ENCODE results near the gene MRPS15.
"Not testable (repeated sequence)": the region's sequence is repeated elsewhere in the genome, so short reads cannot be mapped to it uniquely, and the experiment has no call there.

MRPS15 gene

GRCh38 chr1:36482724-36483388 lies 18.7 kb upstream of the MRPS15 start, which contains the start of gene CSF3R:
TSS of gene CSF3R (minus strand) at chr1:36482913. CDS start at chr1:36479496, 3,417 bp downstream.
- peak; percentile 77 for DNase-seq

- DNase-seq: no peak
These were observed 17.9 kb upstream of the MRPS15 start for GRCh38 chr1:36481771-36482723.

DNA sequence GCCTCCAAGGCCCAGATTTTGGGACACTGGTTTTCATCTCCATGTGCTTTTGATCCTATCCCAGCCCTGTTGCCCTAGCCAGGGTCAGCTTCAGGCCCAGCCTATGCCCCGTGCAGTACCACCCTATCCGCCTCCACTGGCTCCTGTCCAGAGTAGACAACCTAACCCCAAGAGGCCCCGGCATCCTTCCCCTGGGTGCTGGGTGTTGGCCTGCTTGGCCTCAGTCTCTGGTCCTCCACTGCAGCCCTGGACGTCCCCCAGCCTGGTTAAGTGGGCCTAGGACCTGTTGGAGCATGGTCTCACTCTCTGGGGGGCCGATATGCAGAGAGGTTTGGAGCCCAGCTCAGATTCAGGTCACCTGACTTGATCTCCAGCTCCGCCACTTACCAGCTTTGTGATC lies 16.9 kb upstream of the MRPS15 start:
- DNase-seq: no peak

DNA sequence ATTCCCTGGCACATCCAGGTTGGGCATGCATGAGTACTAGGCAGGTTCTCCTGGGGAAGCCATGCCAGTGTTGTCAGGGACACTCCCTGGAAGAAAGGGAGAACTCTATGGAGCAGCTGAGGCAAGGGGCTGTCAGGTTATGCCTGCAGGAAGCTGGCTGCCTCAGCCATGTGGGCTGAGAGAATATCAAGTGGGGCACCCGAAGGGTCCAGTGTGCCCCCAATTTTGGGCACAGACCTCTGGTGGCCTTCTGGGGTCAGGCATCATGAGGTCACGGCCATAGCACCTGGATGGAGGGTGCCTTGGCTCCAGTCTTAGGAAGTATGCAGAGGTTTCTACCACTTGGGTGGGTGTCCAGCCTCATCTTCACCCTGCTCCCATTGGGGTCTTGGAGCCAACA lies 16.0 kb upstream of the MRPS15 start:
- DNase-seq: no peak

- no peak for DNase-seq
These were observed 15.4 kb upstream of the MRPS15 start for GRCh38 chr1:36479505-36480051.

GRCh38 chr1:36477615-36478014 lies 13.4 kb upstream of the MRPS15 start:
- DNase-seq: not testable (repeated sequence)

DNA sequence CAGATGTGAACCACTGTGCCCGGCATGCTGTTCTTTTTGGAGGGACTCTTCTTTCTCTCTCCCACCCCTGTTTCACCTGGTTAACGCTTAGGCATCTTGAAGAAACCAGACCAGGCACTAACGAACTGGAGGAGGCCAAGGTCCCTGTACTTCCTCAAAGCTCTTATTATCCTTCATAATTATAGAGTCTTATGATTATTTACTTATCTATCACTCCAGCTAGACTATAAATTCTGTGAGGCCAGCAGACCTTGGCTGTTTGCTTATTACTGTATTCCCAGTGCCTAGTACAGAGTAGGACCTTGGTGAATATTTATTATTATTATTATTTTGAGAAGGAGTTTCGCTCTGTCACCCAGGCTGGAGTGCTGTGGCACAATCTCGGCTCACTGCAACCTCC lies 12.8 kb upstream of the MRPS15 start:
- no peak for DNase-seq

DNA sequence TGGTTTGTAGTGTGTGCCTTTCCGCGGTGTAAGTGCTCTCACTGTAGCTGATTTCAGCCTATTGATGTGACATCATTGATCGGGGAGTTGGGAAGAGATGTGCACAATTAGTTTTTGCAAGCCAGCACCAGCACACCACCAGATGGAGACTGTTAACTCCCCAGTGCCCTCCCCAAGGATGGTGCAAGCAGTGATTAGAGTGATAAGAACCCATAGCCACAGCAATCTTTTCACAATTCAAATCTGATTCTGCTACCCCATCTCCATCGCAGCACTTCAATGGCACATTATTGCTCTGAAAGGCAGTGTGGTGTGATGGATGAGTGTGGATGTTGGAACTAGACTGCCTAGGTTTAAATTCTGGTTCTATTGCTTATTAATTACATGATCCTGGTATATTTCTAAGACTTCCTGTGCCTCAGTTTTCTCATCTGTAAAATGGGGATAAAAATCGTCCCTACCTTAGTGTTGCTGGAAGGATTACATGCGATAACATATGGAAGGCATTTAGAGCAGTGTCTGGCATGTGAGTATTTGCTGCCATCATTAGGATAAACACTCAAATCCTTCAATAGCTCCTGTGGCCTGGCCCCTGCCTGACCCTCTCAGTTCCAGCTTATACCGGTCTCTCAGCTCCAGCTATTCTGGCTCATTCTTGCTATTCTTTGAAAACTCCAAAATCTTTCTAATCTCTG lies 11.9 kb upstream of the MRPS15 start:
- no peak for DNase-seq

GRCh38 chr1:36475341-36475740 lies 11.2 kb upstream of the MRPS15 start:
- DNase-seq: no peak

DNA sequence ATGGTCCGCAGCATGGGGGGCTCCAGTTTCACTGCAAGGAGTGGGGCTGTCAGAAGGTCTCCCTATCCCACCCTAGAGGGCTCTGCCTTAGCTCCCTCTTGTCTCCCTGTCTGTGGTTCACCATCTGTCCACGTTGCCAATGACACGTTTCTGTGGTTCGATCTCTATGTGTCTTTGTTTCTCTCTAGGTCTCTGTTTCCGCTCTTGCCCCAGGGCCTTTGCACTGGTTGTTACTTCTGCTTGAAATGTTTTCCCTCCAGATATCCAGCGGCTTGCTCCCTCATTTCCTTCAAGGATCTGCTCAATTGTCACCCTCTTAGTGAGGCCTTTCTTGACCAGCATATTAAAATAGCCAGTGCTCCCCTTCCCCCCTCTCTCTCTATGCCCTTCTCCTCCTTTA lies 8.5 kb upstream of the MRPS15 start:
- no peak for DNase-seq

DNA sequence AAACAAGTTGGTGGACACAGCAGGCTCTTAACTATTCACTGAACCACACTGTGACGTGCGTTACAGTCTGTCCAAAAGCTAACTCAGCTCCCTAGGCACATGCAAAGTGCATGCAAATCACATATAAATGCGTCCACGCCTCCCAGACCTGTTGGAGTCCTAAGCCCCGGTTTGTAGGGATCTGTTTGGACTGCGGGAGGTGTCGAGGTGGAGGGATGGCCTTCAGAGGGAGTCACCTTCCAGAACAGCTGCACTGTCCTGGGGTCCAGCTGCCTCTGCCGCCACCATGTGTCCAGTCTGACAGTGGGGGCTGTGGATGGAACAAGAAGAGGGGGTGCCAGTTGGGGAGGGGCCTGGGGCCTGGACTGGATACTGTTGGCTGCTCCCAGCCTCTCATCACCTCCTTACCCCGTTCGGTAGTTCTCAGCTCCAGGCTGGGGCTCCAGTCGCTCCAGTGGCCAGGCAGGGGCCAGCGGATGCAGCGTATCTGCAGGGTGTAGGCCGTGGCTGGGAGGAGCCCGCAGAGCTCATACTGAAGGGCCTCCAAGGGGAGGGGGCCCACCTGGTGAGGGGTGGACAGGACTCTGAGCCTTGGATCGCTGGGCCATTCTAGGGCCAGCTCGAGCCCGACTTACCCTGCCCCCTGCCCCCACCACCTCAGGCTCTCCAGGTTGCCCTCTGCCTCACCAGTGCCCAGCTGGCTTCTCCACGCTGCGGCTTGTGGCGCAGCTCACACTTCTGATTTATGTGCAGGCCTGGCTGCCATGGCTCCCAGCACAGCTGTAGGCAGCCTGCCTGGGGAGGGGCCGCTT lies 7.9 kb upstream of the MRPS15 start:
- no peak for DNase-seq

DNA sequence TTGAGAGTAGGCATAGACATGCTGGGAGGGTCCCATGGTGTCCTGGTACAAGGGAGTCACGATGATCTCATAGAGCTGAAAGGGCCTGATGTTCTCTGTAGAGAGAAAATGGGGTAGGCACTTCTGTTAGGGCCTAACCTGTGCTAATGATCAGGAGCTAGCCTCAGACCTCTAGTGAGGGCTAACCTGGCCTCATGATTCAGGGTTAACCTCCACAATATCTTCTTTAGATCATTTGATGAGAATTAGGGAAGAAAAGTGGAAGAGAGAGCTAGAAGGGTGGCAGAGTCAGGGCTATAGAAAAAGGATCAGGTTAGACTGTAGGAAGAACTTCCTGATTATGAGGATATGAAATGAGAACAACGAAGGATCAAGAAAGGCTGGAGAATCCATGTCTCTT lies 5.0 kb upstream of the MRPS15 start:
- DNase-seq: no peak

GRCh38 chr1:36467700-36468455 lies 3.7 kb upstream of the MRPS15 start:
- DNase-seq: no peak

DNA sequence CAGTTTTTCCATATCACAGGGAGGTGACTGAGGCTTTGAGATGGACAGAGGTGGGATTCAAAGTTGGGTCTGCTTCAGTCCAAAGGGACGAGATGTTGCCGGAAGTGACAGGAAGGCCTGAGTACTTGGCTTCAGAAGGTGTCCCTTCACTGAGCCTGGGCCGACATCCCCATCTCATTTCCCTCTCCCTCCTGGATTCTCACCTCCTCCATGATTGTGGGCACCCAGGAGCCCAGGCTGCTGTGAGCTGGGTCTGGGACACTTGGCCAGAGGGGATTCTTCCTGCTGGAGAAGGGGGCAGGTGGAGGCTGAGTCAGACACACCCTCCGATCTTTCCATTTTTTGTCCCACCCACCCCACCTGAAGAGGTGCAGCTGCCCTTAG lies 2.8 kb upstream of the MRPS15 start:
- no peak for DNase-seq

GRCh38 chr1:36466370-36467026 lies 2.3 kb upstream of the MRPS15 start:
- DNase-seq: no peak

DNA sequence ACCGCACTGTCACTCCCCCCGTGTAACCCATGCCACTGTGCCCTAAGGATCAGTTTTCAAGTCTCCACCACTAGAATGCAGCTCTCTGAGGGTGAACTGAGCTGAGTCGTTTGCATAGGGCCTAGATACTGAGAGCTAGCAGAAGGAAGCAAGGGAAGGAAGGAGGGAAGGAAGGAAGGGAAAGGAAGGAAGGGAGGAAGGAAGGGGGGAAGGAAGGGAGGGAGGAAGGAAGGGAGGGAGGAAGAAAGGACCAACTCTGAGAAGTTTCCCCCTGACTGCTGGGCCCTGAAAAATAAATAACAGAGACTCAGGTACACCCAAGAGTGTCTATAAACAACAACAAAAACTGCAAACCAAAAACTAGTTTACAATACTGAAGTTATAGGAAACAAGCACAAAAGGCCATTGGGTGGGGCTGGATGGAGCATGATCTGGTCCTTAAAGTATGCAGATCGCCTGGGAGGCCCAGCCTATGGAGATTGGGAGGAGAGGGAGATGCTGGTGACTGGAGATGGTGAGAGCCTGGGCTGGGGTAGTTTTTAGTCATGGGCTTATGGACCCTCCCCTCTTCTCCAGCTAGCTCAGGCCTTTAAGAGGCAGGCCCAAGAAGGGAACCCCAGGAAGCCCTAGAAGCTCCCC lies 1.7 kb upstream of the MRPS15 start:
- DNase-seq: no peak

- no peak for DNase-seq
These were observed 615 bp upstream of the MRPS15 start for GRCh38 chr1:36464605-36465393.

- DNase-seq: no peak
These were observed 751 bp downstream of the MRPS15 start for GRCh38 chr1:36463463-36463802.

DNA sequence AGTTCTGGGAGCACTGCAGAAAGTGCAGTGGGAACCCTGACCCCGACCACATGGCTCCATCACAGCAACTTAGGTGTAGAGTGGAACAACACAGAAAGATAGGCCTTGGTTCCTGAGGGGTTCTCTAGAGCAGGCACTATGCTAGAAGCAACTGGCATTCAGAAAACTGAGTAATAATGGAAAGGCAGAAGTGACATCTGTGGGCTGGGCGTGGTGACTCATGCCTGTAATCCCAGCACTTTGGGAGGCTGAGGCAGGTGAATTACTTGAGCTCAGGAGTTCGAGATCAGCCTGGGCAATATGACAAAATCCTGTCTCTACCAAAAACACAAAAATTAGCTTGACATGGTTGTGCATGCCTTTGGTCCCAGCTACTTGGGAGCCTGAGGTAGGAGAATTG lies 5.3 kb downstream of the MRPS15 start:
- DNase-seq: peak; percentile 78

DNA sequence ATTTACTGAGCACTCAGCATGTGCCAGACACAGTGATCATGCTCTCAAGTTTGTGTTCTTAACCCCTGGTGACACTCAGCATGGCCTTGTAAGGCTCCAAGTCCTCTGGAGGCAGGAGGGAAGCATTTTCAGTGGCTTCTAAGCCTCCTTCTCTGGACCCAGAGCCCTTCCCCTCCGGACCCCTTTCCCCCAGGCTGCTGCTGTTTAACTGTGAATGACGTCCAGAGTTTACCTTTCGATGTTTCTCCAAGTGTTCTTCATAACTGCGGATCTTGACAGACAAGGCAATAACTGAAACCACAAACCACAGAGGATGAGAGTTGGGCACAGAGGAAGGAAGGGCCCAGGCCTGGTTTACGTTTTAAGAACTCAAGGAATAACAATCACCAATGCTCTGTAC lies 6.5 kb downstream of the MRPS15 start:
- DNase-seq: peak; percentile 76

Measured in MV-4-11 (cell line).